GM10266 (cell line): ENCODE measurements around the gene POGZ.
"Not testable (repeated sequence)": the region's sequence is repeated elsewhere in the genome, so short reads cannot be mapped to it uniquely, and the experiment has no call there.

Experiments used
- DNase-seq: peaks from one replicate; pipeline ENCODE4 v3.0.0; 2012; ENCODE audit errors: extremely low spot score
- CTCF ChIP-seq: IDR thresholded peaks from 2 replicates; pipeline ENCODE4 v1.5.1; 2012; ENCODE audit warnings: mild to moderate bottlenecking, low read depth; ENCODE audit not compliant: control insufficient read depth, insufficient read depth; ENCODE audit errors: missing control alignments

The POGZ gene

DNA sequence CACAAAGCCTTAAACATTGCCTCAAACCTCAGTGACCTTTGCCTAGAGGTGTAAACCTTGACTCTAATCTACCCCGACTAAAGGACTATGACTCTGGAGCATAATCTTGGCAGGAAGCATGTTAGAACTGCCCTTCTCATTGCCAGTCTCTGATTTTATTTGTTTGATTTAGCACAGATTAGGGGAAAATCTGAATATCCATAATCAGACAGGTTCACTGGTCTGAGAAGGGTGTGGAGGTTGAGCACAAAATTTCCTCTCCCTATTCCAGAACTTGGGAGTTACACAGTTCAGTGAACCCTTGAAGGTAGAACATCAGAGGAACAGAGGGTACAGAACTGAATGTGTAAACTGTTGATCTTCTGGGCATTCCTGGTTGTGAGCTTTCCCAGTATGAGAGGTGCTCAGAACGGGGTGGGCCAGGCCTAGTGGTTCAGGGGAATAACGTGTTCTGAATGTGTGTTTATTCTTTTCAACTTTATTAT, 68.2 kb downstream of the POGZ start:
- no peak for TF ChIP-seq CTCF
- no peak for DNase-seq

DNA sequence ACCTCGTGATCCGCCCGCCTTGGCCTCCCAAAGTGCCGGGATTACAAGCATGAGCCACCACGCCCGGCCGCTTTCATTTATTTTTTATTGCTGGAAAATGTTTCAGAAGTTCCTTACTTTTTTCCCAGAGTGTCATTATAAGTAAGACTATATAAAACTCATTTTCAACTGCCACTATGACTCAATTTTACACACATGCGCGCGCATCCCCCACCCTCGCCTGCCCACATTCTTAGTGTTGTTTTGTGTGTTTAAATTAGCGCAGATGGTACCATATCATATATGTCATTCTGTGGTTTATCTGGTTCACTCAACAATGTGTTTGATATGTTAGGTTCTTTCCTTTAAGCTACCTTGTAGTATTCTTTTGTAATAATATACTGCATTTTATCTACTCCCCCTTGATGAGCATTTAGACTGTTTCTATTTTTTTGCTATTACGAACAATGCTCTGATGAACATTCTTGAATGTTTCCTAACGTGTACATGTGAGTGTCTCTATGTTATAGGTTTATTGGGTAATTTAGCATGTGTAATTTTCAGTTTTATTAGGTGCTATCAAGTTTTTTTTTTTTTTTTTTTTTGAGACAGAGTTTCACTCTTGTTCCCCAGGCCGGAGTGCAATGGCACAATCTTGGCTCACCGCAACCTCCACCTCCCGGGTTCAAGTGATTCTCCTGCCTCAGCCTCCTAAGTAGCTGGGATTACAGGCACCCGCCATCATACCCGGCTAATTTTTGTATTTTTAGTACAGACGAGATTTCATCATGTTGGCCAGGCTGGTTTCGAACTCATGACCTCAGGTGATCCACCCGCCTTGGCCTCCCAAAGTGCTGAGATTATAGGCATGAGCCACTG, 68.8 kb downstream of the POGZ start:
- DNase-seq: not testable (repeated sequence)

DNA sequence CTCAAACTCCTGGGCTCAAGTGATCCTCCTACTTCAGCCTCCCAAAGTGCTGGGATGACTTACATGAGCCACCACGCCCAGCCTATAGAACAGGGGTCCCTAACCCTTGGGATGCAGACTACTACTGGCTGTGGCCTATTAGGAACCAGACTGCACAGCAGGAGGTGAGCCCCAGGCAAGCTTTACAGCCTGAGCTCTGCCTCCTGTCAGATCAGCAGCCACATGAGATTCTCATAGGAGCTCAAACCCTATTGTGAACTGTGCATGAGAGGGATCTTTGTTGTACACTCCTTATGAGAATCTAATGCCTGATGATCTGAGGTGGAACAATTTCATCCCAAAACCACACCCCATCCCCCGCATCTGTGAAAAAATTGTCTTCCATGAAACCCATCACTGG, 73.3 kb downstream of the POGZ start:
- DNase-seq: no peak
- TF ChIP-seq CTCF: no peak

DNA sequence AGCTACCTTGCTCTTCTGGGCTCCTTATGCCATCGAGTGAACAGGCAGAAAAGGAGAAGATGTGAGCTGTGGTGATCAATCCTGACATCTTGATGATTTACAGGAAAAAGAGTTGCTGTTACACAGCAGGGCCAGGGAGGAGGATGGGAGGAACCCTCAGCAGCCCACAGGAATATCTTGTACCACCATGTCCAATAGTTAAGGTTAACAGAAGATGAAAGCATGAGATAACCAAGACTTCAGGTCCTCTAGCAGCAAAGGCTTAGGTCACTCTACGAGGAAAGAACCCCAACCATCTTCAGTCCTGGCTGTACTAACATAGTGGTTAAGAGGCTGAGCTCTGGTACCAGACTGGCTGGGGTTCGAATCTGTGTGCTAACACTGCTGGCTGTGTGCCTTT, 74.7 kb downstream of the POGZ start:
- TF ChIP-seq CTCF: no peak
- no peak for DNase-seq

GRCh38 chr1:151377150-151377884, 82.0 kb downstream of the POGZ start:
- no peak for TF ChIP-seq CTCF
- DNase-seq: no peak

DNA sequence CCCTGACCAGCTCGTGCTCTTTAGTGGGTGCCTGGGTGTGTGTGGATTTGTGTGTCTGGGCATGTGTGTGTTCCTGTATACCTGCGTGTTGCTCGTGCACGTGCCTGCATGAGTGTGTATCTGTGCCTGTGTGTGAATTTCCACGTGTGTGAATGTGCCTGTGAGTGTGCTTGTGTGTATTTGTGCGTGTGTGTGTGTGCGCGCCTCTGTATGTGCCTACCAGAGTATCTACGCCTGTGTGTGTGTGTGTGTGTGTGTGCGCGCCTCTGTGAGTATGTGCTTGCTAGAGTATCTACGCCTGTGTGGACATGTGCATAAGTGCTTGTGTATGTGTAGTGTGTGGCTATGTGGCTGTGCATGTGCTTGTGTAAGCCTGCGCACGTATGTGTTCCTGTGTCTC, 86.1 kb downstream of the POGZ start:
- DNase-seq: no peak
- TF ChIP-seq CTCF: no peak

GRCh38 chr1:151372058-151372934, 87.0 kb downstream of the POGZ start, which contains the start of gene SELENBP1:
Gene SELENBP1, minus strand, starts transcription at chr1:151372705. Its CDS starts 64 bp downstream, at chr1:151372641.
- DNase-seq: no peak
- TF ChIP-seq CTCF: no peak
